ENCODE results near the gene SASH1.
A peak's percentile ranks its signal among the peaks of the same experiment; 100 is the strongest.

The SASH1 gene

GRCh38 chr6:148328876-148329555 is 13.6 kb upstream of the SASH1 start:
- Histone ChIP-seq H3K27ac (ENCODE audit: insufficient read depth, low read length, poor library complexity, severe bottlenecking) (no peak overlapping the region), H3K9me3 (ENCODE audit: control insufficient read depth, low read length) (no peaks in the 10 kb centered on the region), H3K4me1 (ENCODE audit: control insufficient read depth, insufficient read depth, low read length, poor library complexity, severe bottlenecking) (no peaks in the 10 kb centered on the region), H3K36me3 (ENCODE audit: control insufficient read depth, insufficient read depth, low read length) (no peaks in the 10 kb centered on the region), H3K27me3 (replicated peaks; ENCODE audit: control insufficient read depth, insufficient read depth, low read length, poor library complexity, severe bottlenecking) (peaks cover 2% of the 10 kb centered on the region), H3K4me3 (ENCODE audit: insufficient read depth, low read depth, low read length, poor library complexity, severe bottlenecking) (no peak overlapping the region)
- no peak for DNase-seq

GRCh38 chr6:148329596-148330381 is 12.8 kb upstream of the SASH1 start:
- Histone ChIP-seq H3K4me3 (ENCODE audit: insufficient read depth, low read depth, low read length, poor library complexity, severe bottlenecking) (no peak overlapping the region), H3K36me3 (ENCODE audit: control insufficient read depth, insufficient read depth, low read length) (no peaks in the 10 kb centered on the region), H3K4me1 (ENCODE audit: control insufficient read depth, insufficient read depth, low read length, poor library complexity, severe bottlenecking) (no peaks in the 10 kb centered on the region), H3K27me3 (replicated peaks; ENCODE audit: control insufficient read depth, insufficient read depth, low read length, poor library complexity, severe bottlenecking) (peaks cover 2% of the 10 kb centered on the region), H3K9me3 (ENCODE audit: control insufficient read depth, low read length) (no peaks in the 10 kb centered on the region), H3K27ac (ENCODE audit: insufficient read depth, low read length, poor library complexity, severe bottlenecking) (no peak overlapping the region)
- DNase-seq, result no peak

- H3K36me3 ChIP-seq (ENCODE audit: control insufficient read depth, insufficient read depth, low read length), result no peaks in the 10 kb centered on the region
- H3K4me1 ChIP-seq (ENCODE audit: control insufficient read depth, insufficient read depth, low read length, poor library complexity, severe bottlenecking), result no peaks in the 10 kb centered on the region
- no peak for DNase-seq
- peaks cover 2% of the 10 kb centered on the region for H3K27me3 ChIP-seq (replicated peaks; ENCODE audit: control insufficient read depth, insufficient read depth, low read length, poor library complexity, severe bottlenecking)
- no peaks in the 10 kb centered on the region for H3K9me3 ChIP-seq (ENCODE audit: control insufficient read depth, low read length)
- H3K4me3 ChIP-seq (ENCODE audit: insufficient read depth, low read depth, low read length, poor library complexity, severe bottlenecking), result no peak overlapping the region
- H3K27ac ChIP-seq (ENCODE audit: insufficient read depth, low read length, poor library complexity, severe bottlenecking), result no peak overlapping the region
Measured at GRCh38 chr6:148332088-148332487, 10.6 kb upstream of the SASH1 start.

- peaks cover 2% of the 10 kb centered on the region for H3K27me3 ChIP-seq (replicated peaks; ENCODE audit: control insufficient read depth, insufficient read depth, low read length, poor library complexity, severe bottlenecking)
- no peak overlapping the region for H3K4me3 ChIP-seq (ENCODE audit: insufficient read depth, low read depth, low read length, poor library complexity, severe bottlenecking)
- no peaks in the 10 kb centered on the region for H3K4me1 ChIP-seq (ENCODE audit: control insufficient read depth, insufficient read depth, low read length, poor library complexity, severe bottlenecking)
- H3K9me3 ChIP-seq (ENCODE audit: control insufficient read depth, low read length), result no peaks in the 10 kb centered on the region
- no peak for DNase-seq
- H3K27ac ChIP-seq (ENCODE audit: insufficient read depth, low read length, poor library complexity, severe bottlenecking), result no peak overlapping the region
- no peaks in the 10 kb centered on the region for H3K36me3 ChIP-seq (ENCODE audit: control insufficient read depth, insufficient read depth, low read length)
Measured at GRCh38 chr6:148336901-148337300, 5.7 kb upstream of the SASH1 start.

GRCh38 chr6:148339766-148340165 is 2.9 kb upstream of the SASH1 start:
- Histone ChIP-seq H3K27ac (ENCODE audit: insufficient read depth, low read length, poor library complexity, severe bottlenecking) (no peak overlapping the region), H3K4me1 (ENCODE audit: control insufficient read depth, insufficient read depth, low read length, poor library complexity, severe bottlenecking) (peaks cover 4% of the 10 kb centered on the region), H3K4me3 (ENCODE audit: insufficient read depth, low read depth, low read length, poor library complexity, severe bottlenecking) (no peak overlapping the region)

GRCh38 chr6:148340586-148341297 is 1.9 kb upstream of the SASH1 start:
- H3K4me3 ChIP-seq (ENCODE audit: insufficient read depth, low read depth, low read length, poor library complexity, severe bottlenecking), result no peak overlapping the region
- no peaks in the 10 kb centered on the region for H3K9me3 ChIP-seq (ENCODE audit: control insufficient read depth, low read length)
- H3K27ac ChIP-seq (ENCODE audit: insufficient read depth, low read length, poor library complexity, severe bottlenecking), result no peak overlapping the region
- H3K27me3 ChIP-seq (replicated peaks; ENCODE audit: control insufficient read depth, insufficient read depth, low read length, poor library complexity, severe bottlenecking), result no peaks in the 10 kb centered on the region
- H3K4me1 ChIP-seq (ENCODE audit: control insufficient read depth, insufficient read depth, low read length, poor library complexity, severe bottlenecking), result peaks cover 4% of the 10 kb centered on the region
- DNase-seq, result no peak
- H3K36me3 ChIP-seq (ENCODE audit: control insufficient read depth, insufficient read depth, low read length), result no peaks in the 10 kb centered on the region

More at GRCh38 chr6:148339766-148340165, 2.9 kb upstream of the SASH1 start:
- no peak for DNase-seq
- Histone ChIP-seq H3K36me3 (ENCODE audit: control insufficient read depth, insufficient read depth, low read length) (no peaks in the 10 kb centered on the region), H3K9me3 (ENCODE audit: control insufficient read depth, low read length) (no peaks in the 10 kb centered on the region), H3K27me3 (replicated peaks; ENCODE audit: control insufficient read depth, insufficient read depth, low read length, poor library complexity, severe bottlenecking) (no peaks in the 10 kb centered on the region)

GRCh38 chr6:148342100-148342349 is 613 bp upstream of the SASH1 start:
- no peak for DNase-seq
- Histone ChIP-seq H3K27ac (ENCODE audit: insufficient read depth, low read length, poor library complexity, severe bottlenecking) (no peak overlapping the region), H3K36me3 (ENCODE audit: control insufficient read depth, insufficient read depth, low read length) (no peaks in the 10 kb centered on the region), H3K4me1 (ENCODE audit: control insufficient read depth, insufficient read depth, low read length, poor library complexity, severe bottlenecking) (peaks cover 4% of the 10 kb centered on the region), H3K27me3 (replicated peaks; ENCODE audit: control insufficient read depth, insufficient read depth, low read length, poor library complexity, severe bottlenecking) (no peaks in the 10 kb centered on the region), H3K9me3 (ENCODE audit: control insufficient read depth, low read length) (no peaks in the 10 kb centered on the region), H3K4me3 (ENCODE audit: insufficient read depth, low read depth, low read length, poor library complexity, severe bottlenecking) (peak overlapping the region; percentile 52)

- Histone ChIP-seq H3K4me1 (ENCODE audit: control insufficient read depth, insufficient read depth, low read length, poor library complexity, severe bottlenecking) (peaks cover 4% of the 10 kb centered on the region), H3K36me3 (ENCODE audit: control insufficient read depth, insufficient read depth, low read length) (no peaks in the 10 kb centered on the region), H3K27me3 (replicated peaks; ENCODE audit: control insufficient read depth, insufficient read depth, low read length, poor library complexity, severe bottlenecking) (no peaks in the 10 kb centered on the region), H3K4me3 (ENCODE audit: insufficient read depth, low read depth, low read length, poor library complexity, severe bottlenecking) (no peak overlapping the region), H3K9me3 (ENCODE audit: control insufficient read depth, low read length) (no peaks in the 10 kb centered on the region), H3K27ac (ENCODE audit: insufficient read depth, low read length, poor library complexity, severe bottlenecking) (no peak overlapping the region)
- no peak for DNase-seq
Measured at GRCh38 chr6:148343047-148343782, 577 bp downstream of the SASH1 start.

GRCh38 chr6:148345176-148345575 is 2.5 kb downstream of the SASH1 start:
- Histone ChIP-seq H3K36me3 (ENCODE audit: control insufficient read depth, insufficient read depth, low read length) (no peaks in the 10 kb centered on the region), H3K27me3 (replicated peaks; ENCODE audit: control insufficient read depth, insufficient read depth, low read length, poor library complexity, severe bottlenecking) (no peaks in the 10 kb centered on the region), H3K27ac (ENCODE audit: insufficient read depth, low read length, poor library complexity, severe bottlenecking) (no peak overlapping the region), H3K4me3 (ENCODE audit: insufficient read depth, low read depth, low read length, poor library complexity, severe bottlenecking) (no peak overlapping the region), H3K4me1 (ENCODE audit: control insufficient read depth, insufficient read depth, low read length, poor library complexity, severe bottlenecking) (peaks cover 4% of the 10 kb centered on the region), H3K9me3 (ENCODE audit: control insufficient read depth, low read length) (no peaks in the 10 kb centered on the region)
- no peak for DNase-seq
